IPS-11a (cell line): ENCODE data around the gene KRTAP10-12.
"Not testable (repeated sequence)": the region's sequence is repeated elsewhere in the genome, so short reads cannot be mapped to it uniquely, and the experiment has no call there.

Experiments used
- H3K4me3 ChIP-seq: one replicate; pipeline ENCODE4 v1.5.1; 2013; ENCODE audit warnings: low read depth, low read length, control low read depth

KRTAP10-12 gene

GRCh38 chr21:44697172-44697810, at the start of gene KRTAP10-12:
TSS of gene KRTAP10-12 (plus strand) at chr21:44697172. CDS start at chr21:44697202, 30 bp downstream.
- not testable (repeated sequence) for H3K4me3 ChIP-seq

- H3K4me3 ChIP-seq = no peak overlapping the region
These were observed 49.8 kb upstream of the KRTAP10-12 start for GRCh38 chr21:44647222-44647552.

- H3K4me3 ChIP-seq = no peak overlapping the region
These were observed 48.2 kb upstream of the KRTAP10-12 start for GRCh38 chr21:44648557-44649311.

- no peak overlapping the region for H3K4me3 ChIP-seq
These were observed 47.4 kb upstream of the KRTAP10-12 start for GRCh38 chr21:44649521-44650100.

- no peak overlapping the region for H3K4me3 ChIP-seq
These were observed 46.6 kb upstream of the KRTAP10-12 start for GRCh38 chr21:44650265-44650972.

- no peak overlapping the region for H3K4me3 ChIP-seq
These were observed 45.8 kb upstream of the KRTAP10-12 start for GRCh38 chr21:44650973-44651675.

GRCh38 chr21:44653123-44653522, 43.8 kb upstream of the KRTAP10-12 start:
- no peak overlapping the region for H3K4me3 ChIP-seq

GRCh38 chr21:44653656-44654575, 43.1 kb upstream of the KRTAP10-12 start:
- no peak overlapping the region for H3K4me3 ChIP-seq

GRCh38 chr21:44654576-44655175, 42.3 kb upstream of the KRTAP10-12 start, which contains the start of gene KRTAP12-4:
TSS of gene KRTAP12-4 (minus strand) at chr21:44654659. CDS start at chr21:44654614, 45 bp downstream.
- no peak within 1 kb of the TSS for H3K4me3 ChIP-seq

GRCh38 chr21:44656868-44657267, 40.1 kb upstream of the KRTAP10-12 start:
- H3K4me3 ChIP-seq = no peak overlapping the region

GRCh38 chr21:44657635-44658540, 39.1 kb upstream of the KRTAP10-12 start, which contains the start of gene KRTAP12-3:
TSS of gene KRTAP12-3 (plus strand) at chr21:44657932. CDS start at chr21:44657980, 48 bp downstream.
- no peak within 1 kb of the TSS for H3K4me3 ChIP-seq

GRCh38 chr21:44658541-44658910, 38.4 kb upstream of the KRTAP10-12 start:
- no peak overlapping the region for H3K4me3 ChIP-seq

GRCh38 chr21:44658913-44659595, 37.9 kb upstream of the KRTAP10-12 start:
- H3K4me3 ChIP-seq = no peak overlapping the region

- not testable (repeated sequence) for H3K4me3 ChIP-seq
These were observed 35.4 kb upstream of the KRTAP10-12 start for GRCh38 chr21:44661567-44661966.

- H3K4me3 ChIP-seq = no peak overlapping the region
These were observed 32.3 kb upstream of the KRTAP10-12 start for GRCh38 chr21:44664691-44665090.

- H3K4me3 ChIP-seq = no peak within 1 kb of the TSS
These were observed 30.3 kb upstream of the KRTAP10-12 start, which contains the start of gene KRTAP12-2 for GRCh38 chr21:44666401-44667320. TSS of gene KRTAP12-2 (minus strand) at chr21:44666927. CDS start at chr21:44666886, 41 bp downstream.
